SK-N-SH (cell line): Measurements from ENCODE around the gene ASB3. TPM values are rescaled to one million over a fixed set of nuclear protein-coding genes. Genes with fewer than 3 reads are reported as not detected.

Source experiments
- CTCF ChIA-PET: fragments of 300-600, 350-600 bp; formaldehyde crosslinking; extraction: SDS; loops from one replicate; lab custom pipeline; 2021; lab: Yijun Ruan, JAX
- POLR2A ChIA-PET: fragments of 350-600 bp; sonication (Branson Sonifier 250); formaldehyde crosslinking; extraction: SDS; loops from one replicate; lab custom pipeline; 2020; ENCODE audit warnings: antibody characterized with exemption, inconsistent platforms; lab: Yijun Ruan, JAX
- DNase-seq: peaks from one replicate; pipeline ENCODE4 v3.0.0; 2012
- H2AFZ ChIP-seq: fragments of 200-600 bp; sonication (generic); 2 replicates; pipeline ENCODE4 v1.8.1; 2016; ENCODE audit warnings: antibody characterized with exemption, mild to moderate bottlenecking, low read depth
- H3F3A ChIP-seq: fragments of 200-600 bp; sonication (generic); replicated peaks from 2 replicates; pipeline ENCODE3; 2016; ENCODE audit warnings: antibody characterized with exemption, mild to moderate bottlenecking; ENCODE audit not compliant: insufficient read depth
- H3K27ac ChIP-seq, 2 experiments: fragments of 200-500 bp in 1 of 2; fragments of 200-600 bp in 1 of 2; sonication (Bioruptor generic) in 1 of 2; sonication (generic), shearing (Covaris generic) in 1 of 2; 2 replicates each; pipeline versions ENCODE4 v1.5.1 to v1.6.1; 2014 to 2016; ENCODE audit warnings: low read depth in 2 of 2, inconsistent platforms in 1 of 2, low read length in 1 of 2, mild to moderate bottlenecking in 1 of 2, mixed read lengths in 1 of 2
- H3K27me3 ChIP-seq: fragments of 200-600 bp; sonication (generic), shearing (Covaris generic); 2 replicates; pipeline ENCODE4 v1.6.1; 2016; ENCODE audit warnings: mixed run types; ENCODE audit not compliant: insufficient read depth
- H3K36me3 ChIP-seq, 2 experiments: fragments of 200-500 bp in 1 of 2; fragments of 200-600 bp in 1 of 2; sonication (Bioruptor generic) in 1 of 2; sonication (generic) in 1 of 2; replicated peaks in 1 of 2; 2 replicates each; pipeline versions ENCODE3 to v1.5.1; 2014 to 2016; ENCODE audit warnings: low read length in 1 of 2, mild to moderate bottlenecking in 1 of 2; ENCODE audit not compliant: insufficient read depth in 2 of 2, control insufficient read depth in 1 of 2
- H3K4me1 ChIP-seq, 2 experiments: fragments of 200-500 bp in 1 of 2; fragments of 200-600 bp in 1 of 2; sonication (Bioruptor generic) in 1 of 2; sonication (generic), shearing (Covaris generic) in 1 of 2; 2 replicates each; pipeline versions ENCODE4 v1.5.1 to v1.6.1; 2014 to 2016; ENCODE audit warnings: low read depth in 1 of 2, low read length in 1 of 2, mixed run types in 1 of 2; ENCODE audit not compliant: insufficient read depth in 2 of 2, control insufficient read depth in 1 of 2
- H3K4me2 ChIP-seq: fragments of 200-600 bp; sonication (generic), shearing (Covaris generic); 2 replicates; pipeline ENCODE4 v1.6.1; 2017; ENCODE audit warnings: mixed run types
- H3K4me3 ChIP-seq, 2 experiments: fragments of 200-500 bp in 1 of 2; fragments of 200-600 bp in 1 of 2; sonication (Bioruptor generic) in 1 of 2; sonication (generic), shearing (Covaris generic) in 1 of 2; 2 replicates each; pipeline versions ENCODE4 v1.5.1 to v1.8.1; 2014 to 2016; ENCODE audit warnings: low read depth in 2 of 2, inconsistent platforms in 1 of 2, low read length in 1 of 2, mild to moderate bottlenecking in 1 of 2, mixed read lengths in 1 of 2, moderate library complexity in 1 of 2
- H3K79me2 ChIP-seq: fragments of 200-600 bp; sonication (generic); 2 replicates; pipeline ENCODE4 v1.8.1; 2017; ENCODE audit warnings: mild to moderate bottlenecking; ENCODE audit not compliant: insufficient read depth
- H3K9ac ChIP-seq: fragments of 200-600 bp; sonication (generic); 2 replicates; pipeline ENCODE4 v1.6.1; 2017; ENCODE audit warnings: mixed run types
- H3K9me2 ChIP-seq: fragments of 200-600 bp; sonication (generic); 2 replicates; pipeline ENCODE4 v1.6.1; 2017; ENCODE audit warnings: mixed run types
- H3K9me3 ChIP-seq: fragments of 200-600 bp; sonication (generic); 2 replicates; pipeline ENCODE4 v1.6.1; 2017; ENCODE audit warnings: mixed run types, mild to moderate bottlenecking, moderate library complexity
- H4K20me1 ChIP-seq: fragments of 200-600 bp; sonication (generic); 2 replicates; pipeline ENCODE4 v1.6.1; 2017; ENCODE audit warnings: mild to moderate bottlenecking, mixed run types; ENCODE audit not compliant: insufficient read depth
- CTCF ChIP-seq: fragments of 200-600 bp; sonication (generic); IDR thresholded peaks from 2 replicates; pipeline ENCODE4 v1.6.1; 2017; ENCODE audit warnings: antibody characterized with exemption, mild to moderate bottlenecking, moderate library complexity
- EZH2phosphoT487 ChIP-seq: fragments of 200-600 bp; sonication (generic); IDR thresholded peaks from 2 replicates; pipeline ENCODE4 v1.6.1; 2017; ENCODE audit warnings: low read depth, mixed run types, mild to moderate bottlenecking, antibody characterized with exemption, moderate library complexity, borderline replicate concordance
- FOSL2 ChIP-seq: IDR thresholded peaks from 2 replicates; pipeline ENCODE4 v1.4.0; 2012; ENCODE audit warnings: low read depth, mild to moderate bottlenecking, moderate library complexity, borderline replicate concordance
- IRF3 ChIP-seq: fragments of 150-350 bp; IDR thresholded peaks from 2 replicates; pipeline ENCODE4 v1.6.1; 2016; ENCODE audit warnings: mild to moderate bottlenecking, low read depth, low read length
- JUND ChIP-seq: IDR thresholded peaks from 2 replicates; pipeline ENCODE4 v1.4.0; 2012
- MXI1 ChIP-seq: IDR thresholded peaks from 2 replicates; pipeline ENCODE4 v1.6.1; 2012; ENCODE audit warnings: mild to moderate bottlenecking, low read depth, low read length, improper control_type of control experiment
- PBX3 ChIP-seq: IDR thresholded peaks from 2 replicates; pipeline ENCODE4; 2012
- POLR2AphosphoS5 ChIP-seq: IDR thresholded peaks from 2 replicates; pipeline ENCODE4 v1.6.1; 2012; ENCODE audit warnings: low read depth, low read length
- REST ChIP-seq: IDR thresholded peaks from 2 replicates; pipeline ENCODE4 v1.6.1; 2012; ENCODE audit warnings: mild to moderate bottlenecking, low read depth, low read length, moderate library complexity
- RFX5 ChIP-seq: IDR thresholded peaks from 2 replicates; pipeline ENCODE4 v1.6.1; 2012; ENCODE audit warnings: mild to moderate bottlenecking, improper control_type of control experiment, low read length
- RXRA ChIP-seq: IDR thresholded peaks from 2 replicates; pipeline ENCODE4 v1.4.0; 2012; ENCODE audit warnings: low read depth, mild to moderate bottlenecking, borderline replicate concordance
- USF1 ChIP-seq: IDR thresholded peaks from 2 replicates; pipeline ENCODE4 v1.4.0; 2012; ENCODE audit warnings: low read depth, borderline replicate concordance
- ZBTB33 ChIP-seq: IDR thresholded peaks from 2 replicates; pipeline ENCODE4 v1.4.0; 2012; ENCODE audit warnings: low read depth, borderline replicate concordance
- WGBS: methylation state at CpG from one replicate; pipeline ENCODE4 v1.1.6; 2017; ENCODE audit warnings: low lambda C conversion rate; 5-methylcytosine and 5-hydroxymethylcytosine counted together
- polyA plus RNA-seq, 3 experiments: library from polyadenylated mRNA; depleted of rRNA; stranded (reverse); fragments of >200 nt; gene quantifications; 2 replicates each; pipeline ENCODE4 v1.2.3, GENCODE V29; 2012

The ASB3 gene
- polyA plus RNA-seq, 1 of the 3 experiments (the other 2 are of a cell fraction) = 16.2 TPM

GRCh38 chr2:53785366-53785765 is 1.4 kb downstream of the ASB3 start:
- no peaks in the 10 kb centered on the region for H3K9me2 ChIP-seq
- no peak for DNase-seq
- H3K79me2 ChIP-seq = peaks cover 100% of the 10 kb centered on the region
- H3K4me1 ChIP-seq = peaks cover 14% of the 10 kb centered on the region in 2 experiments; a peak in 3 of 4 replicates
- H4K20me1 ChIP-seq = peaks cover 8% of the 10 kb centered on the region; the same call in 1 of the 2 replicates
- peaks cover 0 to 14% of the 10 kb centered on the region in 2 experiments for H3K36me3 ChIP-seq
- CTCF ChIA-PET = interaction anchor here (0.6 kb wide), 1 partner anchor 32 kb away, joined by 3 read pairs; no protein-coding TSS in a partner anchor
- POLR2A ChIA-PET = interaction anchor here (2.2 kb wide), 1 partner anchor 17 kb away, joined by 20 read pairs; the partner anchor contains the start of gene CHAC2
- H3K4me2 ChIP-seq = peak overlapping the region; percentile 85
- H2AFZ ChIP-seq = no peak overlapping the region
- WGBS = 41% methylated on average over 11 of the region's 11 CpGs
- peak overlapping the region; percentile 86; the same call in 1 of the 2 replicates for H3K9ac ChIP-seq
- TF ChIP-seq USF1 = no peak
- no peak for TF ChIP-seq IRF3
- TF ChIP-seq JUND = no peak
- no peak for TF ChIP-seq RFX5
- TF ChIP-seq MXI1 = no peak
- no peak for TF ChIP-seq RXRA
- no peak for TF ChIP-seq ZBTB33
- no peak for TF ChIP-seq REST
- TF ChIP-seq POLR2AphosphoS5 = no peak
- TF ChIP-seq CTCF = no peak
- no peak for TF ChIP-seq EZH2phosphoT487
- TF ChIP-seq FOSL2 = no peak
- TF ChIP-seq PBX3 = no peak
- TF ChIP-seq, all 33 proteins: peak for 0
- H3F3A ChIP-seq = peaks cover 11% of the 10 kb centered on the region
- peak overlapping the region; percentile 88 to 98 for H3K4me3 ChIP-seq
- no peaks in the 10 kb centered on the region for H3K27me3 ChIP-seq
- no peak overlapping the region for H3K27ac ChIP-seq
- no peaks in the 10 kb centered on the region for H3K9me3 ChIP-seq
